ENCODE measurements around the gene UBR4. TPM values are rescaled to one million over a fixed set of nuclear protein-coding genes. Genes with fewer than 3 reads are reported as not detected.

The UBR4 gene
- total RNA-seq, 2 experiments from 2014 or later, result 133 TPM

- Mint-ChIP-seq H3K36me3 (ENCODE audit: low read depth) (peaks cover 77% of the 10 kb centered on the region), H3K4me3 (no peak overlapping the region), H3K4me1 (ENCODE audit: low read depth) (no peaks in the 10 kb centered on the region), H3K9me3 (no peaks in the 10 kb centered on the region), H3K27me3 (no peaks in the 10 kb centered on the region), H3K27ac (no peak overlapping the region)
- ATAC-seq (no peak), DNase-seq (no peak)
- POLR2A ChIA-PET, result no interaction called here
- CTCF ChIA-PET, result interaction anchor here (1.1 to 2.1 kb wide), 2 partner anchors 10 to 202 kb away, joined by 3 to 9 read pairs; no protein-coding TSS in a partner anchor
- TF ChIP-seq CTCF (IDR thresholded peaks at IDR 0.05), result no peak
- intact Hi-C loops (cut with micrococcal nuclease), result no loop called here
Observed at GRCh38 chr1:19109545-19109944, 100.5 kb downstream of the UBR4 start.

- H3K9me3 Mint-ChIP-seq, result no peaks in the 10 kb centered on the region
- CTCF ChIA-PET, result interaction anchor here (4.4 kb wide), 1 partner anchor 12 kb away, joined by 15 read pairs; no protein-coding TSS in a partner anchor
- no peak for TF ChIP-seq CTCF (IDR thresholded peaks at IDR 0.05)
- ATAC-seq (no peak), DNase-seq (no peak)
- H3K36me3 Mint-ChIP-seq (ENCODE audit: low read depth), result peaks cover 72% of the 10 kb centered on the region
- H3K4me3 Mint-ChIP-seq, result no peak overlapping the region
- intact Hi-C loops (cut with micrococcal nuclease), result no loop called here
- POLR2A ChIA-PET, result no interaction called here
- no peak overlapping the region for H3K27ac Mint-ChIP-seq
- no peaks in the 10 kb centered on the region for H3K27me3 Mint-ChIP-seq
- H3K4me1 Mint-ChIP-seq (ENCODE audit: low read depth), result no peaks in the 10 kb centered on the region
Observed at GRCh38 chr1:19101244-19101643, 108.8 kb downstream of the UBR4 start.

GRCh38 chr1:19100028-19100427, 110.0 kb downstream of the UBR4 start:
- ChIA-PET POLR2A (no interaction called here), CTCF (interaction anchor here (1.7 to 4.4 kb wide), 2 partner anchors 13 to 216 kb away, joined by 6 to 15 read pairs; no protein-coding TSS in a partner anchor)
- intact Hi-C loops (cut with micrococcal nuclease), result no loop called here
- H3K4me3 Mint-ChIP-seq, result no peak overlapping the region
- no peak overlapping the region for H3K27ac Mint-ChIP-seq
- peaks cover 71% of the 10 kb centered on the region for H3K36me3 Mint-ChIP-seq (ENCODE audit: low read depth)
- ATAC-seq, result no peak
- no peaks in the 10 kb centered on the region for H3K4me1 Mint-ChIP-seq (ENCODE audit: low read depth)
- DNase-seq, result no peak
- H3K27me3 Mint-ChIP-seq, result no peaks in the 10 kb centered on the region
- no peak for TF ChIP-seq CTCF (IDR thresholded peaks at IDR 0.05)
- H3K9me3 Mint-ChIP-seq, result no peaks in the 10 kb centered on the region

GRCh38 chr1:19096990-19097389, 113.1 kb downstream of the UBR4 start:
- H3K9me3 Mint-ChIP-seq, result no peaks in the 10 kb centered on the region
- no peak overlapping the region for H3K27ac Mint-ChIP-seq
- CTCF ChIA-PET, result interaction anchor here (1.0 to 1.7 kb wide), 7 partner anchors 19 to 213 kb away, joined by 3 to 7 read pairs (median 3); partner anchors contain the start of gene ALDH4A1
- DNase-seq (no peak), ATAC-seq (no peak)
- no peaks in the 10 kb centered on the region for H3K4me1 Mint-ChIP-seq (ENCODE audit: low read depth)
- H3K4me3 Mint-ChIP-seq, result no peak overlapping the region
- POLR2A ChIA-PET, result no interaction called here
- intact Hi-C loops (cut with micrococcal nuclease), result no loop called here
- no peaks in the 10 kb centered on the region for H3K27me3 Mint-ChIP-seq
- TF ChIP-seq CTCF (IDR thresholded peaks at IDR 0.05), result no peak
- peaks cover 66% of the 10 kb centered on the region for H3K36me3 Mint-ChIP-seq (ENCODE audit: low read depth)

DNA sequence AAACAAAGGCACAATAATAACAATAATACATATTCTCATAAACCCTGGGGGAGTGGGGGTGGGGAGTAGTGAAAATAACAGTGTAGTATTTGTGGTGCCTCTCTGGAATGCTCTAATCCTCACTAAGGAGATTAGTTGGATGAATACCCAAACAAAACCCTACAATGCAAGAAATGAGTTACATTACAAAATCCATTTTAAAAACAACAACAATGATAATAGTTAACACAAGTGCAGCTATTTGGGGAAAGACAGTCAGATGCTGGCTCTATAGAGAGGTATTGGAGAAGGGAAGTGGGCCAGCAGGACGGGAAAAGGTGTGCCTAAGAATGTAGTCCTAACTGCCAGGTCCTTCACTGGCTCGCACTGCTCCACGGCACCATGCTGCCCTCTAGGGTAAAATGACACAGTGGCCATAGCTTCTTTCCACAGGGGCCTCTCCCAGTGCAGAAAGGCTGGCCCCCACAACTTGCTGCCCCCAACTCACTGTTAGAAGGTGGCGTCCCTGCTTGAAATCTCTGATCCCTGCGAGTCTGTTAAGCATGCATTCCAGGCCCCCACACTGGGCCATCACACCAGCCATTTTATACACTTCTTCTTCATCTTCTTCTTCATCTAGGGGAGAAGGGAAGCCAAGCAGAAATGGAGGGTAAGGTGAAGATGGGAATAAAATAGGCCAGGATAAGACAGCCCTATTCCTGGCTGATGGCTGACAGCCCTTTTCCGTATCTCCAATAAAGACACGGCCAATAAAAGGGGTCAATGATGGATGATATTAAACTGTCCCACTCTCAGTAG, 113.8 kb downstream of the UBR4 start:
- no peak for ATAC-seq
- ChIA-PET CTCF (interaction anchor here (0.7 to 1.8 kb wide), 7 partner anchors 11 to 212 kb away, joined by 3 to 7 read pairs (median 4); no protein-coding TSS in a partner anchor), POLR2A (no interaction called here)
- Mint-ChIP-seq H3K27ac (no peak overlapping the region), H3K9me3 (no peaks in the 10 kb centered on the region), H3K36me3 (ENCODE audit: low read depth) (peaks cover 63% of the 10 kb centered on the region), H3K4me1 (ENCODE audit: low read depth) (no peaks in the 10 kb centered on the region), H3K4me3 (no peak overlapping the region), H3K27me3 (no peaks in the 10 kb centered on the region)
- peak; percentile 38 for TF ChIP-seq CTCF (IDR thresholded peaks at IDR 0.05)
- DNase-seq, result peak; percentile 20
- intact Hi-C loops (cut with micrococcal nuclease), result no loop called here
